A549 (cell line): Measurements from ENCODE around the gene RPL35. TPM values are rescaled to one million over a fixed set of nuclear protein-coding genes. Genes with fewer than 3 reads are reported as not detected.
A peak's percentile ranks its signal among the peaks of the same experiment; 100 is the strongest.

Experiments used
- ATAC-seq, 2 experiments: fragments of 200-7000 bp in 1 of 2; fragments of >200 bp in 1 of 2; cut with Nextera tagmentation in 1 of 2; cut with Tn5 transposase in 1 of 2; 3 replicates each; pipeline versions ENCODE4 v1.8.0 to v1.9.1; 2018 to 2020; ENCODE audit warnings: mild to moderate bottlenecking in 1 of 2, moderate library complexity in 1 of 2
- CTCF ChIA-PET: fragments of 300-600 bp; sonication (Branson Sonifier 250); formaldehyde crosslinking; extraction: SDS; loops from one replicate; lab custom pipeline; 2021; ENCODE audit warnings: antibody characterized with exemption, inconsistent platforms; lab: Yijun Ruan, JAX
- POLR2A ChIA-PET: fragments of 350-600 bp; formaldehyde crosslinking; extraction: SDS; loops from one replicate; lab custom pipeline; 2021; ENCODE audit warnings: antibody characterized with exemption, inconsistent platforms; lab: Yijun Ruan, JAX
- DNase-seq, 2 experiments: peaks; one replicate each; pipeline versions ENCODE4 v3.0.0 to v3.0.0-alpha.2; 2011 to 2016; ENCODE audit warnings: low read depth in 1 of 2, low spot score in 1 of 2
- FAIRE-seq: peaks from 2 replicates; lab custom pipeline; 2011; peaks lifted over from hg19 to GRCh38; lab: Jason Lieb, UNC
- H3K27ac ChIP-seq, 2 experiments: fragments of >200 bp; sonication (Bioruptor Twin); formaldehyde crosslinking; 3 replicates each; pipeline ENCODE4 v1.5.1; 2016 to 2017
- H3K4me1 ChIP-seq: fragments of >200 bp; sonication (Bioruptor Twin); formaldehyde crosslinking; 3 replicates; pipeline ENCODE4 v1.6.1; 2016
- H3K4me2 ChIP-seq: fragments of >200 bp; sonication (Bioruptor Twin); formaldehyde crosslinking; 3 replicates; pipeline ENCODE4 v1.6.1; 2016
- H3K4me3 ChIP-seq: fragments of >200 bp; sonication (Bioruptor Twin); formaldehyde crosslinking; 3 replicates; pipeline ENCODE4 v1.5.1; 2016
- H3K9me3 ChIP-seq: fragments of >200 bp; sonication (Bioruptor Twin); formaldehyde crosslinking; 3 replicates; pipeline ENCODE4 v1.6.1; 2016
- BHLHE40 ChIP-seq: IDR thresholded peaks from 2 replicates; pipeline ENCODE4 v1.6.1; 2012; ENCODE audit warnings: low read depth, low read length, inconsistent platforms
- CBX8 ChIP-seq: fragments of 200-600 bp; sonication (generic); IDR thresholded peaks from 2 replicates; pipeline ENCODE4 v1.6.1; 2016
- CHD2 ChIP-seq: fragments of 150-350 bp; IDR thresholded peaks from 2 replicates; pipeline ENCODE4 v1.6.1; 2014; ENCODE audit warnings: low read length; ENCODE audit not compliant: partially characterized antibody
- ESRRA ChIP-seq: fragments of 150-350 bp; IDR thresholded peaks from 2 replicates; pipeline ENCODE4 v1.6.1; 2014; ENCODE audit warnings: mild to moderate bottlenecking, low read length, borderline replicate concordance
- FOSB ChIP-seq: fragments of 250-450 bp; sonication (Bioruptor Pico); IDR thresholded peaks from 2 replicates; pipeline ENCODE4 v1.5.0; 2020; ENCODE audit warnings: mild to moderate bottlenecking, moderate library complexity
- GATA3 ChIP-seq: IDR thresholded peaks from 2 replicates; pipeline ENCODE4 v1.6.1; 2012; ENCODE audit warnings: borderline replicate concordance
- HDAC2 ChIP-seq: fragments of 200-600 bp; sonication (generic); IDR thresholded peaks from 2 replicates; pipeline ENCODE4 v1.6.1; 2016
- HOXA7 ChIP-seq: fragments of 250-450 bp; sonication (Bioruptor Pico); IDR thresholded peaks from 2 replicates; pipeline ENCODE4 v1.5.0; 2020; ENCODE audit warnings: mild to moderate bottlenecking, moderate library complexity
- HOXB5 ChIP-seq: fragments of 250-450 bp; sonication (Bioruptor Pico); IDR thresholded peaks from 2 replicates; pipeline ENCODE4 v1.5.0; 2020; ENCODE audit warnings: mild to moderate bottlenecking, moderate library complexity
- NR3C1 ChIP-seq: fragments of >200 bp; sonication (Bioruptor Twin); formaldehyde crosslinking; IDR thresholded peaks from 3 replicates; pipeline ENCODE4 v1.6.1; 2017
- PHF8 ChIP-seq: fragments of 200-600 bp; sonication (generic); IDR thresholded peaks from 2 replicates; pipeline ENCODE4 v1.6.1; 2016; ENCODE audit warnings: low read depth, mild to moderate bottlenecking, antibody characterized with exemption, moderate library complexity, borderline replicate concordance
- SREBF2 ChIP-seq: fragments of 450-650 bp; IDR thresholded peaks from 2 replicates; pipeline ENCODE4 v1.6.1; 2014; ENCODE audit warnings: mild to moderate bottlenecking, moderate library complexity
- TFCP2L1 ChIP-seq: fragments of 250-450 bp; sonication (Bioruptor Pico); IDR thresholded peaks from 2 replicates; pipeline ENCODE4 v1.5.0; 2021; ENCODE audit warnings: mild to moderate bottlenecking
- TP53 ChIP-seq: fragments of 250-450 bp; sonication (Bioruptor Pico); IDR thresholded peaks from 2 replicates; pipeline ENCODE4 v1.5.0; 2021; ENCODE audit warnings: mild to moderate bottlenecking, moderate library complexity
- ZC3H11A ChIP-seq: fragments of 450-650 bp; IDR thresholded peaks from 2 replicates; pipeline ENCODE4 v1.6.1; 2014; ENCODE audit warnings: antibody characterized with exemption, mild to moderate bottlenecking
- WGBS: methylation state at CpG from one replicate; pipeline ENCODE4 v1.1.6; 2017; ENCODE audit errors: missing lambda C conversion rate; 5-methylcytosine and 5-hydroxymethylcytosine counted together
- polyA plus RNA-seq, 4 experiments: library from polyadenylated mRNA; depleted of rRNA in 3 of 4; stranded (reverse); fragments of >200 nt; fragmentation: RNase III in 1 of 4; extraction: RNeasy Plus Mini Kit Qiagen cat#74134 plus additional on column Dnase treatment in 1 of 4; gene quantifications; 2 replicates in 3 of 4; 3 replicates in 1 of 4; pipeline ENCODE4 v1.2.3, GENCODE V29; 2011 to 2017
- TF ChIP-seq, protein P1 (sequence below): fragments of 450-650 bp; IDR thresholded peaks from 2 replicates; pipeline ENCODE4 v1.6.1; 2014; ENCODE audit warnings: antibody characterized with exemption
- TF ChIP-seq, protein P2 (sequence below): fragments of >200 bp; sonication (Bioruptor Twin); formaldehyde crosslinking; IDR thresholded peaks from 3 replicates; pipeline ENCODE4 v1.5.1; 2016
- TF ChIP-seq, protein P3 (sequence below): IDR thresholded peaks from 2 replicates; pipeline ENCODE4 v1.6.1; 2012; ENCODE audit warnings: low read depth, borderline replicate concordance
- TF ChIP-seq, protein P4 (sequence below): fragments of 150-350 bp; IDR thresholded peaks from 2 replicates; pipeline ENCODE4 v1.6.1; 2014; ENCODE audit warnings: low read depth, mild to moderate bottlenecking, low read length
- TF ChIP-seq, protein P5 (sequence below): fragments of 250-450 bp; sonication (Bioruptor Pico); IDR thresholded peaks from 2 replicates; pipeline ENCODE4 v1.5.0; 2021; ENCODE audit warnings: mild to moderate bottlenecking, moderate library complexity, borderline replicate concordance

RPL35 gene
- polyA plus RNA-seq, 2 of the 4 experiments (the other 2 are of a cell fraction) = 2,307 to 3,076 TPM

DNA sequence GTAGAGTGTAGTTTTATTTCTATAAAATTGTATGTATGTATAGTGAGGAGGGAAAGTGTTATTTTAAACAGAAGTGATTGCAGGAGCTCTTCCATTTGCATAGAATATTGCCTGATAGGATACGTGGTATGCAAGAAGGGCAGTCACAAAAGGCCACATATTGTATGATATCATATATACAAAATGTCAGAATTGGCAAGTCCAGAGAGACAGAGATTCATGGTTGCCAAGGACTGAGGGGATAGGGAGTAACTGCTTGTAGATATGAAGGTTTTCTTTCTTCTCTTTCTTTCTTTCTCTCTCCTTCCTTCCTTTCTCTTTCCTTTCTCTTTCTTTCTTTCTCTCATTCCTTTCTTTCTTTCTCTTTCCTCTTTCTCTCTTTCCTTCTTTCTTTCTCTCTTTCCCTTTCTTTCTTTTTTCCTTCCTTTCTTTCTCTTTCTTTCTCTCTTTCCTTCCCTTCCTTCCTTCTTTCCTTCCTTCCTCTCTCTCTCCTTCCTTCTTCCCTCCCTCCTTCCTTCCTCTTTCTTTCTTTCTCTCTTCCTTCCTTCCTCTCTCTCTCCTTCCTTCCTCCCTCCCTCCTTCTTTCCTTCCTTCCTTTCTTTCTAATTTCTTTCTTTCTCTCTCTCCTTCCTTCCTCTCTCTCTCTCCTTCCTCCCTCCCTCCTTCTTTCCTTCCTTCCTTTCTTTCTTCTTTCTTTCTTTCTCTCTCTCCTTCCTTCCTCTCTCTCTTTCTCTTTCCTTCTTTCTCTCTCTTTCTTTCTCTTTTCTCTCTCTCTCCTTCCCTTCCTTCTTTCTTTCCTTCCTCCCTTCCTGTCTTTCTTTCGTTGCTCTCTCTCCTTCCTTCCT, 33.0 kb downstream of the RPL35 start:
- CTCF ChIA-PET = interaction anchor here (20.3 to 43.0 kb wide), 2 partner anchors 24 to 42 kb away, joined by 451 to 2512 read pairs; partner anchors contain the start of genes NR6A1, OLFML2A and WDR38
- H3K9me3 ChIP-seq = no peaks in the 10 kb centered on the region
- POLR2A ChIA-PET = no interaction called here
- peak overlapping the region; percentile 5; the same call in 1 of the 3 replicates for H3K4me2 ChIP-seq
- peaks cover 2% of the 10 kb centered on the region; the same call in 1 of the 3 replicates for H3K4me1 ChIP-seq
- H3K4me3 ChIP-seq = no peak overlapping the region
- WGBS = 45% methylated on average over 2 of the region's 2 CpGs
- DNase-seq (no peak), FAIRE-seq (no peak), ATAC-seq (no peak; a peak in 1 of 6 replicates)
- no peak for TF ChIP-seq SREBF2
- TF ChIP-seq PHF8 = no peak
- TF ChIP-seq ESRRA = no peak
- TF ChIP-seq HOXB5 (CRISPR knock-in tag) = no peak
- TF ChIP-seq TFCP2L1 = no peak
- TF ChIP-seq, protein P1, sequence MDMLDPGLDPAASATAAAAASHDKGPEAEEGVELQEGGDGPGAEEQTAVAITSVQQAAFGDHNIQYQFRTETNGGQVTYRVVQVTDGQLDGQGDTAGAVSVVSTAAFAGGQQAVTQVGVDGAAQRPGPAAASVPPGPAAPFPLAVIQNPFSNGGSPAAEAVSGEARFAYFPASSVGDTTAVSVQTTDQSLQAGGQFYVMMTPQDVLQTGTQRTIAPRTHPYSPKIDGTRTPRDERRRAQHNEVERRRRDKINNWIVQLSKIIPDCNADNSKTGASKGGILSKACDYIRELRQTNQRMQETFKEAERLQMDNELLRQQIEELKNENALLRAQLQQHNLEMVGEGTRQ = no peak
- TF ChIP-seq NR3C1 = no peak
- TF ChIP-seq, protein P2, sequence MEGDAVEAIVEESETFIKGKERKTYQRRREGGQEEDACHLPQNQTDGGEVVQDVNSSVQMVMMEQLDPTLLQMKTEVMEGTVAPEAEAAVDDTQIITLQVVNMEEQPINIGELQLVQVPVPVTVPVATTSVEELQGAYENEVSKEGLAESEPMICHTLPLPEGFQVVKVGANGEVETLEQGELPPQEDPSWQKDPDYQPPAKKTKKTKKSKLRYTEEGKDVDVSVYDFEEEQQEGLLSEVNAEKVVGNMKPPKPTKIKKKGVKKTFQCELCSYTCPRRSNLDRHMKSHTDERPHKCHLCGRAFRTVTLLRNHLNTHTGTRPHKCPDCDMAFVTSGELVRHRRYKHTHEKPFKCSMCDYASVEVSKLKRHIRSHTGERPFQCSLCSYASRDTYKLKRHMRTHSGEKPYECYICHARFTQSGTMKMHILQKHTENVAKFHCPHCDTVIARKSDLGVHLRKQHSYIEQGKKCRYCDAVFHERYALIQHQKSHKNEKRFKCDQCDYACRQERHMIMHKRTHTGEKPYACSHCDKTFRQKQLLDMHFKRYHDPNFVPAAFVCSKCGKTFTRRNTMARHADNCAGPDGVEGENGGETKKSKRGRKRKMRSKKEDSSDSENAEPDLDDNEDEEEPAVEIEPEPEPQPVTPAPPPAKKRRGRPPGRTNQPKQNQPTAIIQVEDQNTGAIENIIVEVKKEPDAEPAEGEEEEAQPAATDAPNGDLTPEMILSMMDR = no peak
- TF ChIP-seq, protein P3, sequence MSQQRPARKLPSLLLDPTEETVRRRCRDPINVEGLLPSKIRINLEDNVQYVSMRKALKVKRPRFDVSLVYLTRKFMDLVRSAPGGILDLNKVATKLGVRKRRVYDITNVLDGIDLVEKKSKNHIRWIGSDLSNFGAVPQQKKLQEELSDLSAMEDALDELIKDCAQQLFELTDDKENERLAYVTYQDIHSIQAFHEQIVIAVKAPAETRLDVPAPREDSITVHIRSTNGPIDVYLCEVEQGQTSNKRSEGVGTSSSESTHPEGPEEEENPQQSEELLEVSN = no peak
- no peak for TF ChIP-seq FOSB
- TF ChIP-seq, protein P4, sequence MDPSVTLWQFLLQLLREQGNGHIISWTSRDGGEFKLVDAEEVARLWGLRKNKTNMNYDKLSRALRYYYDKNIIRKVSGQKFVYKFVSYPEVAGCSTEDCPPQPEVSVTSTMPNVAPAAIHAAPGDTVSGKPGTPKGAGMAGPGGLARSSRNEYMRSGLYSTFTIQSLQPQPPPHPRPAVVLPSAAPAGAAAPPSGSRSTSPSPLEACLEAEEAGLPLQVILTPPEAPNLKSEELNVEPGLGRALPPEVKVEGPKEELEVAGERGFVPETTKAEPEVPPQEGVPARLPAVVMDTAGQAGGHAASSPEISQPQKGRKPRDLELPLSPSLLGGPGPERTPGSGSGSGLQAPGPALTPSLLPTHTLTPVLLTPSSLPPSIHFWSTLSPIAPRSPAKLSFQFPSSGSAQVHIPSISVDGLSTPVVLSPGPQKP = no peak
- TF ChIP-seq TP53 (CRISPR knock-in tag) = no peak
- no peak for TF ChIP-seq HDAC2
- TF ChIP-seq BHLHE40 = no peak
- H3K27ac ChIP-seq = no peak overlapping the region

DNA sequence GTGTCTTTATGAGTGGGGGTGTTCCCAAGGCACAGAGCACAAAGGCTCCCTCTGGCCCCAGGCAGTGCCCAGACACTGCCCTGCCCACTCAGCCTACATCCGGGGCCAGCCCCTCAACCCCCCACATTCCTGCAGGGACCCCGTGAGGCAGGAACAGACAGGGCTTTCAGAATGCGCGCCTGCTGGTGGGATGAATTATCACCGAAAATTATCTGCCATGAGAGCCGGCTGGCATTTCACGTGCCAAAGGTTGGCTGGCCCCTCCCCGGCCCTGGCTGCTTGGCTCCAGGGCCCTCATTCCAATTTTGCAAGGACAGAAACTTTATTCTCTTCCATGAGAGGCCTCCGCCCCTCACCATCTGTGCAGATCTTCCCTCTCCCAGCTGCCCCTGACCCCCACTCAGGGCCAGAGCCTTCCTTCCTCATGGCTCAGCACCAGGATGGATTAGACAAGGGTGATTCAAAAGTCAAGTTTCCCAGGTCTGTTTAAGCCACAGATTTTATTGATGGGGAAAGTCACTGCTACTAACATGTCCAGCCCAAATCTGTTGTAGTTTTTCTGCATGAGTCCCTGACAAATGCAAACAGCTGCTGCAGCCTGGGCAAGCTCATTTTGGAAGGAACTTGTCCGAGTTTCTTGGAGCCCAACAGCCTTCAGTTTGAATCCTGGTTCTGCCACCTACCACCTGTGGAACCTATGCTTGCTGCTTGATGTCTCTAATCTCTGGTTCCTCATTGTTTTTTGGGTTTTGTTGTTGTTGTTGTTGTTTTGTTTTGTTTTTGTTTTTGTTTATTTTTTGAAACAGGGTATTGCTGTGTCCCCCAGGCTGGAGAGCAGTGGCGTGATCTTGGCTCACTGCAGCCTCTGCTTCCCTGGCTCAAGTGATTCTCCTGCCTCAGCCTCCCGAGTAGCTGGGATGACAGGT, 40.8 kb downstream of the RPL35 start:
- 90% methylated on average over 12 of the region's 12 CpGs for WGBS
- no peak overlapping the region for H3K4me2 ChIP-seq
- H3K9me3 ChIP-seq = no peaks in the 10 kb centered on the region
- DNase-seq = no peak
- CTCF ChIA-PET = interaction anchor here (3.7 to 40.0 kb wide), 3 partner anchors 20 to 45 kb away, joined by 27 to 785 read pairs (median 53); partner anchors contain the start of genes NR6A1, OLFML2A and WDR38
- H3K4me3 ChIP-seq = no peak overlapping the region
- no peak for FAIRE-seq
- no peak for ATAC-seq
- TF ChIP-seq NR3C1 (no peak), HOXA7 (no peak), CBX8 (no peak), ESRRA (no peak), CHD2 (no peak), ZC3H11A (no peak), HOXB5 (CRISPR knock-in tag) (no peak), GATA3 (no peak), TP53 (CRISPR knock-in tag) (no peak)
- TF ChIP-seq, protein P3 = no peak
- TF ChIP-seq, protein P5, sequence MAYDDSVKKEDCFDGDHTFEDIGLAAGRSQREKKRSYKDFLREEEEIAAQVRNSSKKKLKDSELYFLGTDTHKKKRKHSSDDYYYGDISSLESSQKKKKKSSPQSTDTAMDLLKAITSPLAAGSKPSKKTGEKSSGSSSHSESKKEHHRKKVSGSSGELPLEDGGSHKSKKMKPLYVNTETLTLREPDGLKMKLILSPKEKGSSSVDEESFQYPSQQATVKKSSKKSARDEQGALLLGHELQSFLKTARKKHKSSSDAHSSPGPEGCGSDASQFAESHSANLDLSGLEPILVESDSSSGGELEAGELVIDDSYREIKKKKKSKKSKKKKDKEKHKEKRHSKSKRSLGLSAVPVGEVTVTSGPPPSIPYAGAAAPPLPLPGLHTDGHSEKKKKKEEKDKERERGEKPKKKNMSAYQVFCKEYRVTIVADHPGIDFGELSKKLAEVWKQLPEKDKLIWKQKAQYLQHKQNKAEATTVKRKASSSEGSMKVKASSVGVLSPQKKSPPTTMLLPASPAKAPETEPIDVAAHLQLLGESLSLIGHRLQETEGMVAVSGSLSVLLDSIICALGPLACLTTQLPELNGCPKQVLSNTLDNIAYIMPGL (CRISPR knock-in tag) = no peak
- POLR2A ChIA-PET = no interaction called here
- peaks cover 16% of the 10 kb centered on the region for H3K4me1 ChIP-seq
- H3K27ac ChIP-seq = peak overlapping the region in 1 of 2 experiments; percentile 4; a peak in 1 of 6 replicates
